B cell (primary cell): ENCODE data around the gene ZMAT3. TPM values are rescaled to one million over a fixed set of nuclear protein-coding genes. Genes with fewer than 3 reads are reported as not detected.

Source experiments
- ATAC-seq: fragments of 200-7000 bp; cut with Tn5 transposase; one replicate; pipeline ENCODE4 v1.10.0; 2021; ENCODE audit warnings: low read depth, mild to moderate bottlenecking, moderate number of reproducible peaks, moderate library complexity
- CTCF ChIA-PET: fragments of 350-600 bp; sonication (Branson Sonifier 250); formaldehyde crosslinking; loops from one replicate; lab custom pipeline; 2021; ENCODE audit warnings: antibody characterized with exemption, inconsistent platforms; lab: Charles Lee
- POLR2A ChIA-PET: fragments of 350-600 bp; sonication (Branson Sonifier 250); formaldehyde crosslinking; loops from one replicate; lab custom pipeline; 2021; ENCODE audit warnings: antibody characterized with exemption; lab: Charles Lee
- DNase-seq: peaks from one replicate; pipeline ENCODE4 v3.0.0; 2013
- H2AFZ ChIP-seq: 2 replicates; pipeline ENCODE4 v1.6.1; 2012; ENCODE audit warnings: mild to moderate bottlenecking, low read depth, low read length; ENCODE audit not compliant: insufficient read depth, poor library complexity, severe bottlenecking
- H3K27ac ChIP-seq, 2 donors: 1 replicate in 1 of 2; 2 replicates in 1 of 2; pipeline ENCODE4 v1.5.1; 2012 to 2013; ENCODE audit warnings: low read length in 2 of 2, mild to moderate bottlenecking in 2 of 2, moderate library complexity in 1 of 2
- H3K27me3 ChIP-seq, 4 experiments: fragments of 200-600 bp in 1 of 4; sonication (generic) in 1 of 4; replicated peaks in 1 of 4; 1 replicate in 2 of 4; 2 replicates in 2 of 4; pipeline versions ENCODE4 v1.6.1 to v1.7.0; 2013 to 2016; ENCODE audit warnings: low read length in 3 of 4, mild to moderate bottlenecking in 2 of 4, mixed read lengths in 1 of 4, moderate library complexity in 1 of 4; ENCODE audit not compliant: insufficient read depth in 4 of 4, control insufficient read depth in 3 of 4; ENCODE audit errors: control extremely low read depth in 1 of 4
- H3K36me3 ChIP-seq, 2 experiments: replicated peaks in 1 of 2; 1 replicate in 1 of 2; 2 replicates in 1 of 2; pipeline versions ENCODE4 v1.6.1 to v1.7.1; 2013; ENCODE audit warnings: low read length in 1 of 2; ENCODE audit not compliant: insufficient read depth in 2 of 2, control insufficient read depth in 1 of 2; ENCODE audit errors: control extremely low read depth in 1 of 2, extremely low read depth in 1 of 2
- H3K4me1 ChIP-seq, 2 donors: fragments of 200-600 bp in 1 of 2; sonication (generic) in 1 of 2; 1 replicate in 1 of 2; 2 replicates in 1 of 2; pipeline versions ENCODE4 v1.5.1 to v1.6.1; 2013 to 2017; ENCODE audit warnings: low read length in 2 of 2; ENCODE audit not compliant: control insufficient read depth in 2 of 2, insufficient read depth in 2 of 2
- H3K4me2 ChIP-seq: replicated peaks from 2 replicates; pipeline ENCODE3; 2012; ENCODE audit warnings: mild to moderate bottlenecking, low read depth, low read length; ENCODE audit not compliant: poor library complexity, severe bottlenecking
- H3K4me3 ChIP-seq, 5 experiments: fragments of 200-600 bp in 1 of 5; sonication (generic) in 1 of 5; 1 replicate in 3 of 5; 2 replicates in 2 of 5; pipeline versions ENCODE4 v1.5.1 to v1.7.0; 2011 to 2016; ENCODE audit warnings: low read length in 4 of 5, mild to moderate bottlenecking in 4 of 5, low read depth in 2 of 5, control low read depth in 1 of 5, moderate library complexity in 1 of 5; ENCODE audit not compliant: insufficient read depth in 1 of 5; ENCODE audit errors: control extremely low read depth in 1 of 5, extremely low read depth in 1 of 5
- H3K79me2 ChIP-seq: fragments of 200-600 bp; sonication (generic); one replicate; pipeline ENCODE4 v1.6.0; 2016; ENCODE audit warnings: low read length; ENCODE audit not compliant: control insufficient read depth, insufficient read depth
- H3K9ac ChIP-seq: fragments of 200-600 bp; sonication (generic); 2 replicates; pipeline ENCODE4 v1.6.1; 2017; ENCODE audit warnings: mild to moderate bottlenecking, low read length, moderate library complexity
- H3K9me3 ChIP-seq, 3 donors: one replicate each; pipeline versions ENCODE4 v1.6.1 to v1.7.1; 2013; ENCODE audit warnings: low read length in 2 of 3; ENCODE audit not compliant: control insufficient read depth in 2 of 3, insufficient read depth in 1 of 3; ENCODE audit errors: control extremely low read depth in 1 of 3
- H4K20me1 ChIP-seq: 2 replicates; pipeline ENCODE4 v1.6.0; 2012; ENCODE audit warnings: mild to moderate bottlenecking, low read length; ENCODE audit not compliant: insufficient read depth, control insufficient read depth, poor library complexity, severe bottlenecking
- H3K27ac Mint-ChIP-seq: one replicate; pipeline ENCODE4 v1.8.0; 2021; ENCODE audit warnings: mixed read lengths
- H3K27me3 Mint-ChIP-seq: one replicate; pipeline ENCODE4 v1.8.0; 2021; ENCODE audit warnings: mixed read lengths
- H3K4me1 Mint-ChIP-seq: one replicate; pipeline ENCODE4 v1.8.0; 2021; ENCODE audit warnings: mixed read lengths
- H3K4me3 Mint-ChIP-seq: one replicate; pipeline ENCODE4 v1.8.0; 2021; ENCODE audit warnings: mixed read lengths
- H3K9me3 Mint-ChIP-seq: one replicate; pipeline ENCODE4 v1.8.0; 2022; ENCODE audit warnings: mixed read lengths; ENCODE audit not compliant: insufficient read depth
- EZH2 ChIP-seq: IDR thresholded peaks from 2 replicates; pipeline ENCODE4 v1.6.1; 2012; ENCODE audit warnings: borderline replicate concordance, low read depth, mild to moderate bottlenecking, moderate library complexity, low read length; ENCODE audit not compliant: insufficient read depth, poor library complexity, severe bottlenecking
- WGBS: methylation state at CpG from one replicate; pipeline ENCODE4 v1.1.5; 2013; ENCODE audit warnings: missing lambda C conversion rate; ENCODE audit not compliant: insufficient coverage; 5-methylcytosine and 5-hydroxymethylcytosine counted together
- intact Hi-C: fragments of 100-400 bp; cut with micrococcal nuclease; formaldehyde crosslinking; loops from one replicate; pipeline ENCODE4 v1.10.0; 2022
- polyA plus RNA-seq: library from polyadenylated mRNA; depleted of rRNA; stranded (reverse); fragments of >200 nt; gene quantifications from 2 replicates; pipeline ENCODE4 v1.2.3, GENCODE V29; 2012
- total RNA-seq, 2 donors: library from RNA; stranded (reverse); fragments of 120-200 nt in 1 of 2; gene quantifications; 1 replicate in 1 of 2; 2 replicates in 1 of 2; pipeline versions ENCODE4 v1.2.3 to v1.2.4, GENCODE V29; 2013 to 2022
- TF ChIP-seq, protein P1 (sequence below): fragments of 200-600 bp; IDR thresholded peaks from one replicate; pipeline ENCODE4 v1.8.0; 2022; ENCODE audit warnings: antibody characterized with exemption, mild to moderate bottlenecking

Gene ZMAT3
- total and polyA plus RNA-seq, 2 donors (not counting 1 experiment from before 2014, with no cell fraction given): 3.6 to 19.5 TPM

- no peak overlapping the region for H3K9ac ChIP-seq
- H2AFZ ChIP-seq: no peak overlapping the region
- no CpG with 5 or more reads among the region's 3 CpGs for WGBS
- no peak overlapping the region for H3K4me2 ChIP-seq
- Mint-ChIP-seq H3K4me1 (no peaks in the 10 kb centered on the region), H3K4me3 (no peak overlapping the region), H3K9me3 (no peaks in the 10 kb centered on the region), H3K27ac (no peak overlapping the region), H3K27me3 (no peaks in the 10 kb centered on the region)
- POLR2A ChIA-PET: no interaction called here
- no peak overlapping the region for H3K27ac ChIP-seq
- peaks cover 0 to 4% (median 0%) of the 10 kb centered on the region in 3 donors for H3K9me3 ChIP-seq
- CTCF ChIA-PET: interaction anchor here (1.3 to 3.1 kb wide), 4 partner anchors 10 to 286 kb away, joined by 4 to 13 read pairs (median 6); no protein-coding TSS in a partner anchor
- no peaks in the 10 kb centered on the region for H3K4me1 ChIP-seq
- peaks cover 6% of the 10 kb centered on the region for H3K79me2 ChIP-seq
- H3K4me3 ChIP-seq: no peak overlapping the region
- DNase-seq (no peak), ATAC-seq (no peak)
- H4K20me1 ChIP-seq: no peaks in the 10 kb centered on the region
- no peaks in the 10 kb centered on the region for H3K27me3 ChIP-seq
- TF ChIP-seq EZH2: no peak
- TF ChIP-seq, protein P1, sequence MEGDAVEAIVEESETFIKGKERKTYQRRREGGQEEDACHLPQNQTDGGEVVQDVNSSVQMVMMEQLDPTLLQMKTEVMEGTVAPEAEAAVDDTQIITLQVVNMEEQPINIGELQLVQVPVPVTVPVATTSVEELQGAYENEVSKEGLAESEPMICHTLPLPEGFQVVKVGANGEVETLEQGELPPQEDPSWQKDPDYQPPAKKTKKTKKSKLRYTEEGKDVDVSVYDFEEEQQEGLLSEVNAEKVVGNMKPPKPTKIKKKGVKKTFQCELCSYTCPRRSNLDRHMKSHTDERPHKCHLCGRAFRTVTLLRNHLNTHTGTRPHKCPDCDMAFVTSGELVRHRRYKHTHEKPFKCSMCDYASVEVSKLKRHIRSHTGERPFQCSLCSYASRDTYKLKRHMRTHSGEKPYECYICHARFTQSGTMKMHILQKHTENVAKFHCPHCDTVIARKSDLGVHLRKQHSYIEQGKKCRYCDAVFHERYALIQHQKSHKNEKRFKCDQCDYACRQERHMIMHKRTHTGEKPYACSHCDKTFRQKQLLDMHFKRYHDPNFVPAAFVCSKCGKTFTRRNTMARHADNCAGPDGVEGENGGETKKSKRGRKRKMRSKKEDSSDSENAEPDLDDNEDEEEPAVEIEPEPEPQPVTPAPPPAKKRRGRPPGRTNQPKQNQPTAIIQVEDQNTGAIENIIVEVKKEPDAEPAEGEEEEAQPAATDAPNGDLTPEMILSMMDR: no peak
- peaks cover 0 to 7% of the 10 kb centered on the region in 2 experiments for H3K36me3 ChIP-seq
- intact Hi-C loops: no loop called here
These were observed 42.5 kb downstream of the ZMAT3 start for GRCh38 chr3:179029096-179029495.

GRCh38 chr3:179028408-179028807, 43.2 kb downstream of the ZMAT3 start:
- Histone ChIP-seq H3K4me2 (no peak overlapping the region), H4K20me1 (no peaks in the 10 kb centered on the region), H3K4me3 (no peak overlapping the region), H3K27me3 (no peaks in the 10 kb centered on the region), H3K9ac (no peak overlapping the region), H2AFZ (no peak overlapping the region), H3K27ac (no peak overlapping the region), H3K79me2 (no peaks in the 10 kb centered on the region), H3K36me3 (peaks cover 0 to 7% of the 10 kb centered on the region in 2 experiments), H3K4me1 (no peaks in the 10 kb centered on the region), H3K9me3 (peaks cover 0 to 4% (median 0%) of the 10 kb centered on the region in 3 donors)
- intact Hi-C loops: no loop called here
- Mint-ChIP-seq H3K27ac (no peak overlapping the region), H3K27me3 (no peaks in the 10 kb centered on the region), H3K9me3 (no peaks in the 10 kb centered on the region), H3K4me3 (no peak overlapping the region), H3K4me1 (no peaks in the 10 kb centered on the region)
- no peak for ATAC-seq
- TF ChIP-seq, protein P1: no peak
- TF ChIP-seq EZH2: no peak
- ChIA-PET POLR2A (no interaction called here), CTCF (interaction anchor here (1.3 to 3.1 kb wide), 4 partner anchors 9 to 287 kb away, joined by 4 to 13 read pairs (median 6); no protein-coding TSS in a partner anchor)
- 88% methylated on average over 1 of the region's 1 CpG for WGBS
- DNase-seq: no peak
